Gastroesophageal sphincter (tissue), 3 donors: ENCODE results near the gene KRT1.

Experiments used
- CTCF ChIP-seq, 4 experiments: fragments of 200-600 bp in 2 of 4; fragments of 450-650 bp in 2 of 4; sonication (generic) in 1 of 4; IDR thresholded peaks; one replicate each; pipeline ENCODE4 v1.5.1; 2017 to 2019; ENCODE audit warnings: antibody characterized with exemption in 4 of 4, mild to moderate bottlenecking in 2 of 4, moderate library complexity in 2 of 4
- EP300 ChIP-seq: sonication (generic); formaldehyde crosslinking; IDR thresholded peaks from one replicate; pipeline ENCODE4 v1.6.1; 2017; ENCODE audit warnings: antibody characterized with exemption, mild to moderate bottlenecking
- POLR2A ChIP-seq, 2 donors: fragments of 450-650 bp; IDR thresholded peaks; one replicate each; pipeline ENCODE4 v1.6.1; 2017; ENCODE audit warnings: antibody characterized with exemption in 2 of 2, mild to moderate bottlenecking in 2 of 2, moderate library complexity in 1 of 2
- POLR2AphosphoS5 ChIP-seq: sonication (generic); formaldehyde crosslinking; IDR thresholded peaks from one replicate; pipeline ENCODE4 v1.6.1; 2017; ENCODE audit warnings: antibody characterized with exemption

GRCh38 chr12:52720365-52720886 lies 40.2 kb upstream of the KRT1 start:
- TF ChIP-seq CTCF (IDR thresholded peaks at IDR 0.05) (no peak), POLR2A (IDR thresholded peaks at IDR 0.05) (no peak), EP300 (no peak), POLR2AphosphoS5 (no peak)
